ENCODE measurements around the gene FIG4. TPM values are rescaled to one million over a fixed set of nuclear protein-coding genes. Genes with fewer than 3 reads are reported as not detected.
"Not testable (repeated sequence)": the region's sequence is repeated elsewhere in the genome, so short reads cannot be mapped to it uniquely, and the experiment has no call there.

Gene FIG4
- polyA plus RNA-seq, 6 donors from 2014 or later = 59.0 to 124 (median 72.6) TPM

GRCh38 chr6:109739686-109740085, 48.6 kb downstream of the FIG4 start:
- Mint-ChIP-seq H3K4me1 (peaks cover 7 to 14% (median 12%) of the 10 kb centered on the region in 3 donors), H3K27ac (peak overlapping the region in 5 of 6 donors; percentile 7 to 94 (median 44)), H3K4me3 (no peak overlapping the region), H3K27me3 (no peaks in the 10 kb centered on the region), H3K36me3 (peaks cover 38 to 68% of the 10 kb centered on the region in 2 donors), H3K9me3 (peaks cover under 1 to 24% (median 6%) of the 10 kb centered on the region in 7 donors)
- ATAC-seq (ENCODE audit: low read depth in 2 of 2) = no peak
- DNase-seq = no peak

GRCh38 chr6:109740787-109741186, 49.7 kb downstream of the FIG4 start:
- Mint-ChIP-seq H3K4me1 (peaks cover 7 to 14% (median 12%) of the 10 kb centered on the region in 3 donors), H3K4me3 (no peak overlapping the region), H3K36me3 (peaks cover 36 to 59% of the 10 kb centered on the region in 2 donors), H3K9me3 (peaks cover 2 to 24% (median 7%) of the 10 kb centered on the region in 7 donors), H3K27ac (peak overlapping the region in 3 of 6 donors; percentile 25 to 76 (median 68)), H3K27me3 (no peaks in the 10 kb centered on the region)
- DNase-seq (no peak), ATAC-seq (ENCODE audit: low read depth in 2 of 2) (no peak)

GRCh38 chr6:109743739-109744138, 52.6 kb downstream of the FIG4 start:
- Mint-ChIP-seq H3K27ac (peak overlapping the region in 3 of 6 donors; percentile 19 to 87 (median 60)), H3K27me3 (no peaks in the 10 kb centered on the region), H3K4me1 (peaks cover 7 to 14% (median 8%) of the 10 kb centered on the region in 3 donors), H3K9me3 (peaks cover 2 to 19% (median 7%) of the 10 kb centered on the region in 7 donors), H3K4me3 (no peak overlapping the region), H3K36me3 (peaks cover 15 to 33% of the 10 kb centered on the region in 2 donors)
- no peak for DNase-seq
- ATAC-seq (ENCODE audit: low read depth in 2 of 2) = no peak

- H3K9me3 Mint-ChIP-seq = peaks cover 2 to 12% (median 7%) of the 10 kb centered on the region in 7 donors
- H3K36me3 Mint-ChIP-seq = peaks cover 10 to 23% of the 10 kb centered on the region in 2 donors
- H3K4me1 Mint-ChIP-seq = peaks cover 7 to 14% (median 8%) of the 10 kb centered on the region in 3 donors
- H3K4me3 Mint-ChIP-seq; H3K27me3 Mint-ChIP-seq; DNase-seq; ATAC-seq (ENCODE audit: low read depth in 2 of 2): not testable (repeated sequence)
- H3K27ac Mint-ChIP-seq = peak overlapping the region in 1 of 6 donors; percentile 54
Observed at GRCh38 chr6:109744779-109745178, 53.7 kb downstream of the FIG4 start.

GRCh38 chr6:109747221-109747620, 56.1 kb downstream of the FIG4 start:
- no peak overlapping the region for H3K4me3 Mint-ChIP-seq
- peaks cover 0 to 13% of the 10 kb centered on the region in 2 donors for H3K36me3 Mint-ChIP-seq
- H3K4me1 Mint-ChIP-seq = peaks cover 4 to 10% (median 7%) of the 10 kb centered on the region in 3 donors

GRCh38 chr6:109759098-109759955, 68.2 kb downstream of the FIG4 start:
- Mint-ChIP-seq H3K9me3 (peaks cover 0 to 23% (median 6%) of the 10 kb centered on the region in 7 donors), H3K27ac (peak overlapping the region in 5 of 6 donors; percentile 64 to 95 (median 90)), H3K27me3 (no peaks in the 10 kb centered on the region), H3K4me1 (peaks cover 14 to 26% (median 17%) of the 10 kb centered on the region in 3 donors), H3K36me3 (peaks cover 30 to 32% of the 10 kb centered on the region in 2 donors), H3K4me3 (no peak overlapping the region)
- ATAC-seq (ENCODE audit: low read depth in 2 of 2) (no peak), DNase-seq (no peak)

More at GRCh38 chr6:109747221-109747620, 56.1 kb downstream of the FIG4 start:
- Mint-ChIP-seq H3K27me3 (no peaks in the 10 kb centered on the region), H3K27ac (no peak overlapping the region), H3K9me3 (peaks cover 0 to 4% (median 0%) of the 10 kb centered on the region in 7 donors)
- DNase-seq = no peak
- ATAC-seq (ENCODE audit: low read depth in 2 of 2) = no peak

GRCh38 chr6:109760208-109760607, 69.1 kb downstream of the FIG4 start:
- Mint-ChIP-seq H3K36me3 (peaks cover 25 to 30% of the 10 kb centered on the region in 2 donors), H3K9me3 (peaks cover 0 to 19% (median 6%) of the 10 kb centered on the region in 7 donors), H3K27me3 (no peaks in the 10 kb centered on the region), H3K4me3 (peak overlapping the region in 2 of 8 donors; percentile 17 to 30), H3K27ac (peak overlapping the region; percentile 35 to 95 (median 89)), H3K4me1 (peaks cover 14 to 20% (median 17%) of the 10 kb centered on the region in 3 donors)
- DNase-seq (no peak), ATAC-seq (ENCODE audit: low read depth in 2 of 2) (peak in 1 of 2 donors; percentile 51)

- DNase-seq = no peak
- H3K4me1 Mint-ChIP-seq = peaks cover 9 to 17% (median 17%) of the 10 kb centered on the region in 3 donors
- no peaks in the 10 kb centered on the region for H3K27me3 Mint-ChIP-seq
- H3K36me3 Mint-ChIP-seq = peaks cover 16 to 33% of the 10 kb centered on the region in 2 donors
- H3K27ac Mint-ChIP-seq = no peak overlapping the region
- H3K9me3 Mint-ChIP-seq = peaks cover 0 to 10% (median 0%) of the 10 kb centered on the region in 7 donors
- H3K4me3 Mint-ChIP-seq = peak overlapping the region in 1 of 8 donors; percentile 52
- no peak for ATAC-seq (ENCODE audit: low read depth in 2 of 2)
Observed at GRCh38 chr6:109762166-109762565, 71.1 kb downstream of the FIG4 start.

- Mint-ChIP-seq H3K27me3 (no peaks in the 10 kb centered on the region), H3K36me3 (peaks cover 17 to 36% of the 10 kb centered on the region in 2 donors), H3K27ac (peak overlapping the region in 1 of 6 donors; percentile 74), H3K4me3 (no peak overlapping the region), H3K4me1 (peaks cover 11 to 23% (median 19%) of the 10 kb centered on the region in 3 donors), H3K9me3 (peaks cover 0 to 10% (median 0%) of the 10 kb centered on the region in 7 donors)
- DNase-seq (no peak), ATAC-seq (ENCODE audit: low read depth in 2 of 2) (no peak)
Observed at GRCh38 chr6:109762769-109763441, 71.8 kb downstream of the FIG4 start.

GRCh38 chr6:109766167-109766566, 75.1 kb downstream of the FIG4 start:
- Mint-ChIP-seq H3K36me3 (peaks cover 22 to 36% of the 10 kb centered on the region in 2 donors), H3K27ac (peak overlapping the region in 1 of 6 donors; percentile 84)

GRCh38 chr6:109767961-109768360, 76.9 kb downstream of the FIG4 start:
- Mint-ChIP-seq H3K27ac (peak overlapping the region in 1 of 6 donors; percentile 16), H3K9me3 (peaks cover 1 to 22% (median 9%) of the 10 kb centered on the region in 7 donors), H3K36me3 (peaks cover 30 to 41% of the 10 kb centered on the region in 2 donors), H3K4me1 (peaks cover 29 to 54% (median 47%) of the 10 kb centered on the region in 3 donors), H3K4me3 (peak overlapping the region in 2 of 8 donors; percentile 24 to 41), H3K27me3 (no peaks in the 10 kb centered on the region)
- DNase-seq (no peak), ATAC-seq (ENCODE audit: low read depth in 2 of 2) (no peak)

More at GRCh38 chr6:109766167-109766566, 75.1 kb downstream of the FIG4 start:
- no peak for DNase-seq
- Mint-ChIP-seq H3K27me3 (no peaks in the 10 kb centered on the region), H3K9me3 (peaks cover 0 to 17% (median 8%) of the 10 kb centered on the region in 7 donors), H3K4me1 (peaks cover 17 to 38% (median 35%) of the 10 kb centered on the region in 3 donors), H3K4me3 (no peak overlapping the region)
- no peak for ATAC-seq (ENCODE audit: low read depth in 2 of 2)

- H3K4me1 Mint-ChIP-seq = peaks cover 31 to 54% (median 47%) of the 10 kb centered on the region in 3 donors
- peak overlapping the region in 2 of 6 donors; percentile 42 to 89 for H3K27ac Mint-ChIP-seq
- no peaks in the 10 kb centered on the region for H3K27me3 Mint-ChIP-seq
- H3K4me3 Mint-ChIP-seq = peak overlapping the region in 5 of 8 donors; percentile 60 to 82 (median 72)
- H3K36me3 Mint-ChIP-seq = peaks cover 26 to 38% of the 10 kb centered on the region in 2 donors
- ATAC-seq (ENCODE audit: low read depth in 2 of 2) = no peak
- DNase-seq = no peak
- peaks cover 1 to 22% (median 9%) of the 10 kb centered on the region in 7 donors for H3K9me3 Mint-ChIP-seq
Observed at GRCh38 chr6:109768485-109768884, 77.4 kb downstream of the FIG4 start.

- Mint-ChIP-seq H3K36me3 (peaks cover 23 to 33% of the 10 kb centered on the region in 2 donors), H3K4me1 (peaks cover 31 to 54% (median 47%) of the 10 kb centered on the region in 3 donors), H3K9me3 (peaks cover 1 to 22% (median 9%) of the 10 kb centered on the region in 7 donors), H3K27me3 (no peaks in the 10 kb centered on the region), H3K27ac (peak overlapping the region; percentile 11 to 80 (median 50)), H3K4me3 (peak overlapping the region in 6 of 8 donors; percentile 47 to 82 (median 67))
- DNase-seq = peak; percentile 3
- peak in 1 of 2 donors; percentile 22 for ATAC-seq (ENCODE audit: low read depth in 2 of 2)
Observed at GRCh38 chr6:109769213-109769612, 78.1 kb downstream of the FIG4 start.
